ENCODE data around the gene HOXD8.

HOXD8 gene

GRCh38 chr2:176128982-176129796, at the start of gene HOXD8:
Gene HOXD8 (plus strand): TSS chr2:176129705. CDS start chr2:176130367, 662 bp downstream.
- DNase-seq: no peak

- no peak for DNase-seq
These were observed 49.5 kb upstream of the HOXD8 start for GRCh38 chr2:176079831-176080539.

GRCh38 chr2:176080540-176081375, 48.7 kb upstream of the HOXD8 start:
- no peak for DNase-seq

GRCh38 chr2:176081376-176081836, 48.1 kb upstream of the HOXD8 start:
- DNase-seq: no peak

- DNase-seq: no peak
These were observed 47.5 kb upstream of the HOXD8 start for GRCh38 chr2:176081837-176082524.

- no peak for DNase-seq
These were observed 47.0 kb upstream of the HOXD8 start for GRCh38 chr2:176082525-176082823.

- DNase-seq: no peak
These were observed 46.4 kb upstream of the HOXD8 start for GRCh38 chr2:176082824-176083751.

GRCh38 chr2:176083796-176084261, 45.7 kb upstream of the HOXD8 start, which contains the start of gene EVX2:
Gene EVX2 (minus strand): TSS chr2:176083962. CDS start chr2:176083776, 186 bp downstream.
- no peak for DNase-seq

GRCh38 chr2:176084611-176085119, 44.8 kb upstream of the HOXD8 start:
- no peak for DNase-seq

- DNase-seq: no peak
These were observed 44.3 kb upstream of the HOXD8 start for GRCh38 chr2:176085120-176085788.

- no peak for DNase-seq
These were observed 43.4 kb upstream of the HOXD8 start for GRCh38 chr2:176085861-176086771.

- no peak for DNase-seq
These were observed 42.0 kb upstream of the HOXD8 start for GRCh38 chr2:176087330-176088047.

- DNase-seq: no peak
These were observed 41.2 kb upstream of the HOXD8 start for GRCh38 chr2:176088048-176088936.

GRCh38 chr2:176088937-176089842, 40.3 kb upstream of the HOXD8 start:
- no peak for DNase-seq

GRCh38 chr2:176089843-176090395, 39.6 kb upstream of the HOXD8 start:
- DNase-seq: no peak

- DNase-seq: no peak
These were observed 38.6 kb upstream of the HOXD8 start for GRCh38 chr2:176090862-176091261.

Data from CD4-positive, alpha-beta T cell treated with Interleukin-15 for 1 hour (primary cell).